A673 (cell line): ENCODE data around the gene TMEM185B.

Experiments used
- CTCF ChIP-seq: fragments of 300-800, 200-600 bp; sonication (generic); conservative IDR thresholded peaks from 2 replicates; pipeline ENCODE4 v1.5.1; 2017; ENCODE audit warnings: low read depth, mild to moderate bottlenecking, antibody characterized with exemption, low read length, moderate library complexity, mixed read lengths
- EZH2 ChIP-seq: fragments of 200-600 bp; sonication (generic); IDR thresholded peaks from 2 replicates; pipeline ENCODE4 v1.6.1; 2017; ENCODE audit warnings: borderline replicate concordance, low read depth, mild to moderate bottlenecking, mixed read lengths, antibody characterized with exemption, low read length; ENCODE audit not compliant: poor library complexity, severe bottlenecking

DNA sequence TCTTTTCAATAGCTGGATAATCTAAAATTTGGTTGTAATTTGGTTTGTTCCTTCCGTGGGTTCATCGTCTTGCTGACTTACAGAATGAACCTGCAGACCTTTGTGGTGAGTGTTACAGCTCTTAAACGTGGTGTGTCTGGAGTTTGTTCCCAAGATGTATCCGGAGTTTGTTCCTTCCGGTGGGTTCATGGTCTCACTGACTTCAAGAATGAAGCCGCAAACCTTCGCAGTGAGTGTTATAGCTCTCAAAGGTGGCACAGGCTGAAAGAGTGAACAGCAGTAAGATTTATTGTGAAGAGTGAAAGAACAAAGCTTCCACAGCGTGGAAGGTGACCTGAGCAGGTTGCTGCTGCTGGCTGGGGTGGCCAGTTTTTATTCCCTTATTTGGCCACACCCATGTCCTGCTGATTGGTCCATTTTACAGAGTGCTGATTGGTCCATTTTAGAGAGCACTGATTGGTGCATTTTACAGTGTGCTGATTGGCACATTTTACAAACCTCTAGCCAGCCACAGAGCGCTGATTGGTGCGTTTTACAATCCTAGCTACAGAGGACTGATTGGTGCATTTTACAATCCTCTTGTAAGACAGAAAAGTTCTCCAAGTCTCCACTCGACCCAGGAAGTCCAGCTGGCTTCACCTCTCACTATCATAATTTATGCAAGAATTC, 46.0 kb upstream of the TMEM185B start:
- TF ChIP-seq CTCF: no peak
- no peak for TF ChIP-seq EZH2
